T-cell (primary cell): ENCODE measurements around the gene DNMT3L. TPM values are rescaled to one million over a fixed set of nuclear protein-coding genes. Genes with fewer than 3 reads are reported as not detected.
"Not testable (repeated sequence)": the region's sequence is repeated elsewhere in the genome, so short reads cannot be mapped to it uniquely, and the experiment has no call there.

ENCODE experiments used
- ATAC-seq, 4 experiments: fragments of 200-7000 bp in 3 of 4; fragments of 150-1000 bp in 1 of 4; cut with Tn5 transposase; replicated peaks in 1 of 4; 1 replicate in 3 of 4; 2 replicates in 1 of 4; pipeline ENCODE4 v1.10.0; 2021; ENCODE audit warnings: moderate library complexity in 3 of 4, mild to moderate bottlenecking in 2 of 4, moderate number of reproducible peaks in 1 of 4
- CTCF ChIA-PET, 2 donors: fragments of 300-600 bp; sonication (Branson Sonifier 250); formaldehyde crosslinking; loops; one replicate each; lab custom pipeline; 2022; ENCODE audit warnings: antibody characterized with exemption in 2 of 2; lab: Charles Lee
- POLR2A ChIA-PET, 2 donors: fragments of 300-600 bp; sonication (Branson Sonifier 250); formaldehyde crosslinking; loops; one replicate each; lab custom pipeline; 2022; ENCODE audit warnings: antibody characterized with exemption in 2 of 2; lab: Charles Lee
- DNase-seq, 35 experiments: peaks; one replicate each; pipeline versions ENCODE4 v3.0.0 to v3.0.0-alpha.2; 2013 to 2023
- H3K27ac ChIP-seq: one replicate; pipeline ENCODE4 v1.5.1; 2013; ENCODE audit warnings: low read length
- H3K27me3 ChIP-seq, 2 experiments: replicated peaks in 1 of 2; 1 replicate in 1 of 2; 2 replicates in 1 of 2; pipeline versions ENCODE4 v1.6.1 to v1.7.0; 2013; ENCODE audit warnings: low read length in 1 of 2, mixed read lengths in 1 of 2; ENCODE audit not compliant: control insufficient read depth in 2 of 2, insufficient read depth in 2 of 2; ENCODE audit errors: extremely low read depth in 1 of 2
- H3K36me3 ChIP-seq, 2 donors: 1 replicate in 1 of 2; 2 replicates in 1 of 2; pipeline versions ENCODE4 v1.6.1 to v1.7.0; 2013; ENCODE audit warnings: low read length in 1 of 2; ENCODE audit not compliant: control insufficient read depth in 2 of 2, insufficient read depth in 1 of 2; ENCODE audit errors: extremely low read depth in 1 of 2
- H3K4me1 ChIP-seq, 2 experiments: 1 replicate in 1 of 2; 2 replicates in 1 of 2; pipeline versions ENCODE4 v1.6.1 to v1.7.0; 2013; ENCODE audit warnings: low read length in 2 of 2, mixed read lengths in 1 of 2; ENCODE audit not compliant: insufficient read depth in 2 of 2, control insufficient read depth in 1 of 2; ENCODE audit errors: extremely low read depth in 1 of 2
- H3K4me3 ChIP-seq, 2 donors: 1 replicate in 1 of 2; 2 replicates in 1 of 2; pipeline versions ENCODE4 v1.5.1 to v1.7.0; 2013; ENCODE audit warnings: mild to moderate bottlenecking in 2 of 2, low read length in 1 of 2, moderate library complexity in 1 of 2; ENCODE audit not compliant: control insufficient read depth in 1 of 2; ENCODE audit errors: extremely low read depth in 1 of 2
- H3K9me3 ChIP-seq: 2 replicates; pipeline ENCODE4 v1.7.0; 2013
- H3K27ac Mint-ChIP-seq, 2 donors: one replicate each; pipeline ENCODE4 v1.8.0; 2020 to 2021; ENCODE audit warnings: mild to moderate bottlenecking in 2 of 2, mixed read lengths in 2 of 2
- H3K27me3 Mint-ChIP-seq, 2 donors: one replicate each; pipeline ENCODE4 v1.8.0; 2021 to 2022; ENCODE audit warnings: mixed read lengths in 2 of 2
- H3K36me3 Mint-ChIP-seq: one replicate; pipeline ENCODE4 v1.8.0; 2021; ENCODE audit warnings: mixed read lengths
- H3K4me1 Mint-ChIP-seq, 3 donors: one replicate each; pipeline ENCODE4 v1.8.0; 2020 to 2022; ENCODE audit warnings: mixed read lengths in 3 of 3, mild to moderate bottlenecking in 1 of 3
- H3K4me3 Mint-ChIP-seq, 3 donors: one replicate each; pipeline ENCODE4 v1.8.0; 2020 to 2022; ENCODE audit warnings: mild to moderate bottlenecking in 3 of 3, mixed read lengths in 3 of 3, moderate library complexity in 3 of 3
- H3K9me3 Mint-ChIP-seq, 3 donors: one replicate each; pipeline ENCODE4 v1.8.0; 2020 to 2022; ENCODE audit warnings: mixed read lengths in 3 of 3
- WGBS: methylation state at CpG from one replicate; pipeline ENCODE4 v1.1.5; 2013; ENCODE audit warnings: missing lambda C conversion rate; ENCODE audit not compliant: insufficient coverage; 5-methylcytosine and 5-hydroxymethylcytosine counted together
- total RNA-seq, 35 experiments: library from RNA in 6 of 35; stranded (reverse) in 6 of 35; fragments of 120-200 nt in 1 of 35; gene quantifications; one replicate each; pipeline versions ENCODE4 v1.2.1 to v1.2.4 and lab custom pipeline; 2013 to 2026

DNMT3L gene
- total RNA-seq, 5 donors from 2014 or later (not counting 1 experiment from before 2014, with no cell fraction given), result not detected

DNA sequence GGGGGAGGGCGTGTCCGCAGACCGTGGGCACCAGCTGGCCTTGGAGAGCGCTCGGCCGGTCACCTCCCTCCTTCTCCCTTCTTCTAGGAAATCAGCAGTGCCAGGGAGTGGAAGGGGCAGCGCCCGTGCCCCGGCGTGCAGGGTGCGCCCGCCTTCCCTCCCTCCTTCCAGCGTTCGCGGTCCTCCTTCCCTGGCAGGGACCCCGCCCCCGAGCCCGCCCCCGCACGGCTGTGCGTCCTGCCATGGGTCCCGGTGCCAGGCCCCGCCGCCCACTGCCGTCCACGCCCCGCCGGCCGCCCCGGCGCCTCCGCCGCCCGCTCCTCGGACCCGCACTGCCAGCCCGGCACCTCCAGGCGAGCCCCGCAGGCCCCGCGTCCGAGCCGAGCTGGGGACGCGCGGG is 21.3 kb downstream of the DNMT3L start:
- H3K4me3 Mint-ChIP-seq, H3K4me1 ChIP-seq, H3K4me3 ChIP-seq, H3K27ac Mint-ChIP-seq, H3K27me3 ChIP-seq, POLR2A ChIA-PET, H3K27me3 Mint-ChIP-seq, DNase-seq, H3K27ac ChIP-seq, H3K9me3 ChIP-seq, H3K4me1 Mint-ChIP-seq, CTCF ChIA-PET, H3K36me3 ChIP-seq, H3K9me3 Mint-ChIP-seq, H3K36me3 Mint-ChIP-seq: not testable (repeated sequence)
- ATAC-seq, result peak in 2 of 4 experiments; percentile 4 to 9
- no CpG with 5 or more reads among the region's 46 CpGs for WGBS

DNA sequence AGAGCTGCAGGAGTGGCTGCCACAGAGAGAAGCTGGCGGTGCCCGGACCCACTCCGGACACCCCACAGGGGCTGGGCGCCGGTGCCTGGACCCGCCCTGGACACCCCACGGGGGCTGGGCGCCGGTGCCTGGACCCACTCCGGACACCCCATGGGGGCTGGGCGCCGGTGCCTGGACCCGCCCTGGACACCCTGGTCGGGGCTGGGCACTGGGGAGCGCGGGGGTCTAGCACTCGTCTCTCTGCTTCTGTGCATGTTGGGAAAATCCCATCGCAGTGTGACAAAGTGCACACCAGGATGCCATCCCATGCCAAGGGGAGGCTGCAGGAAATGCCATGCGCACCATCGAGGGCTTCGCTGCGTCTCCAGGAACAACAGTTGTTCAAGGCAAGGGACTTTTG is 32.1 kb downstream of the DNMT3L start:
- POLR2A ChIA-PET, H3K9me3 ChIP-seq, H3K27me3 Mint-ChIP-seq, H3K36me3 Mint-ChIP-seq, H3K9me3 Mint-ChIP-seq, H3K4me3 ChIP-seq, ATAC-seq, H3K27ac ChIP-seq, H3K4me1 Mint-ChIP-seq, H3K4me1 ChIP-seq, H3K36me3 ChIP-seq, H3K27me3 ChIP-seq, DNase-seq, H3K27ac Mint-ChIP-seq, H3K4me3 Mint-ChIP-seq, CTCF ChIA-PET: not testable (repeated sequence)
- no CpG with 5 or more reads among the region's 22 CpGs for WGBS

DNA sequence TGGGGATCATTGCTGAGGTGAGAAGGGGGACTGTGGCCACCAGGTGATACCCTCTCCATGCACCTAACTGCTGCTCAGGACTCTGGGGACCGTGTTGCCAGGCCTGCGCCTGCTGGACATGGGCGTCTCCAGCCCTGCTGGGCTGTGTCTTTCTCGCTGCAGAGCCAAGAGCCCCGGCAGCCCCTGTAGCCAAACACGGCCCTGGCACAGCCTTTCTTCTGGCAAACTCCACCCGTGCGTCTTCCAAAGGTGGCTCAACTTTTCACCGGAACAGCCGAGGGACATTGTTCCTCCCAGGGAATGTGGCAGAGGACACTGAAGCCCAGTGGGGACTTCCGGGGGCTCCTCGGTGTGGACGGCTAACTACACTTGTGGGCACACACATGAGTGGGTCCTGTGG is 33.6 kb downstream of the DNMT3L start:
- H3K9me3 Mint-ChIP-seq, ATAC-seq, POLR2A ChIA-PET, CTCF ChIA-PET, H3K27ac Mint-ChIP-seq, H3K36me3 Mint-ChIP-seq, H3K9me3 ChIP-seq, H3K27me3 Mint-ChIP-seq, H3K4me1 Mint-ChIP-seq, DNase-seq, H3K27ac ChIP-seq, H3K4me1 ChIP-seq, H3K4me3 ChIP-seq, H3K27me3 ChIP-seq, H3K4me3 Mint-ChIP-seq, H3K36me3 ChIP-seq: not testable (repeated sequence)
- WGBS, result no CpG with 5 or more reads among the region's 13 CpGs

DNA sequence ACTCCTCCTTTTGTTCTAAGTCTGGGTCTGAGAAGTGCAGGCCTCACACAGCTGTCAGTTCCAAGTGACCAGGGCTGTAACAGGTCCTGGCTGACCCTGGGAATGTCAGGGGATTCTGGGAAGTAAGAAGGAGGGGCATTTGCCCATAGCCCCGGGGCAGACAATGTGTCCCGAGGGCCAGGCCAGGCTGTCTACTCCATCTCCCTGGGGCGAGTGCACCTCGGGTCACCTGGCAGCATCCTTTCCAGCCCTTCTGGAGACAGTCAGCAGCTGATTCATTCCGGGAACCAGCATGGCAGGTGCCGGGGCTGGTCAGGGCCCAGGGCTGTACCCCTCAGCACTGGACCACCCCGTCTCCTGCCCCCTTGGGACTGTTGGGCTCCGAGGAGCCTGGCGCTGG is 34.1 kb downstream of the DNMT3L start:
- H3K9me3 ChIP-seq, H3K27ac Mint-ChIP-seq, H3K27me3 Mint-ChIP-seq, H3K4me1 Mint-ChIP-seq, H3K9me3 Mint-ChIP-seq, H3K4me3 ChIP-seq, H3K36me3 Mint-ChIP-seq, CTCF ChIA-PET, H3K36me3 ChIP-seq, H3K4me3 Mint-ChIP-seq, H3K27me3 ChIP-seq, DNase-seq, H3K4me1 ChIP-seq, ATAC-seq, POLR2A ChIA-PET, H3K27ac ChIP-seq: not testable (repeated sequence)
- WGBS, result no CpG with 5 or more reads among the region's 9 CpGs

DNA sequence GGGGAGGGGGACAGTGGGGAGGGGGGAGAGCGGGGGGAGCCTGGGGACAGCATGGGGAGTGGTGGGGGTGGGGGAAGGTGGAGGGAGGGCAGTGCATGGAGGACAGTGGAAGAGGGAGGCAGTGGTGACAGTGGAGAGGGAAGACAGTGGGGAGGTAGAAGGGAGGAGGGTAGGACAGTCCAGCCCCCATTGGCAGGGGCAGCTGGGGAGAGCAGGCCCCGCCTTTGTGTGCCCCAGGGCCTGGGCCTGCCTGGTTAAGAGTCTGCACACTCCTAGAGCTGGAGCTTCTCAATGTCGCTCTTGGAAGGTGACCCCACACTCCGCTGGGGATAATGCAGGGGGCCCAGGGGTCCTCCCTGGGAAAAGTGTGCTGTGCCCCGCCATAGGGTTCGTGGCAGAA is 36.1 kb downstream of the DNMT3L start:
- DNase-seq, H3K4me1 ChIP-seq, H3K4me3 Mint-ChIP-seq, POLR2A ChIA-PET, H3K4me1 Mint-ChIP-seq, H3K27me3 ChIP-seq, H3K9me3 Mint-ChIP-seq, H3K27ac Mint-ChIP-seq, H3K36me3 ChIP-seq, H3K4me3 ChIP-seq, ATAC-seq, H3K27me3 Mint-ChIP-seq, H3K27ac ChIP-seq, CTCF ChIA-PET, H3K36me3 Mint-ChIP-seq, H3K9me3 ChIP-seq: not testable (repeated sequence)
- no CpG with 5 or more reads among the region's 6 CpGs for WGBS

DNA sequence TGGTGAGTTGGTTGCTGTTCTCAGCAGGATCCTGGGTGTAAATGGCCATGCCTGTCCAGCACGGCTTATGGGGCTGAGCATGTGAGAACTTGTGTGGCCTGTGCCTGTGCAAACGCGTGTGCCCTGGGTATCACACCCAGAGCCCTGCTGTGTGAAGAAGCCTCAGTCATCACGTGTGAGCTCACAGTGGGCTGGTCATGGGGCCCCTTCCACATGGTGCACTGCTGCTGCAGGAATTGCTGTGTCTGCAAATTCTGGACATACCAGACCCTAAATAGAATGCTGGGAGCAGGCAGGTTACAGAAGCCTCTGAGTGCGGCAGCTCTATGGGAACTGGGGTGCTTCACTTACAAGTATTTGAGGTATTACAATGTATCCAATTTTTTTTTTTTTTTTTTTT is 38.4 kb downstream of the DNMT3L start:
- ATAC-seq, DNase-seq, H3K9me3 Mint-ChIP-seq, H3K4me3 Mint-ChIP-seq, POLR2A ChIA-PET, H3K4me1 ChIP-seq, H3K36me3 ChIP-seq, H3K27ac ChIP-seq, H3K36me3 Mint-ChIP-seq, H3K9me3 ChIP-seq, H3K4me1 Mint-ChIP-seq, H3K27me3 ChIP-seq, H3K4me3 ChIP-seq, H3K27me3 Mint-ChIP-seq, H3K27ac Mint-ChIP-seq, CTCF ChIA-PET: not testable (repeated sequence)
- no CpG with 5 or more reads among the region's 5 CpGs for WGBS

DNA sequence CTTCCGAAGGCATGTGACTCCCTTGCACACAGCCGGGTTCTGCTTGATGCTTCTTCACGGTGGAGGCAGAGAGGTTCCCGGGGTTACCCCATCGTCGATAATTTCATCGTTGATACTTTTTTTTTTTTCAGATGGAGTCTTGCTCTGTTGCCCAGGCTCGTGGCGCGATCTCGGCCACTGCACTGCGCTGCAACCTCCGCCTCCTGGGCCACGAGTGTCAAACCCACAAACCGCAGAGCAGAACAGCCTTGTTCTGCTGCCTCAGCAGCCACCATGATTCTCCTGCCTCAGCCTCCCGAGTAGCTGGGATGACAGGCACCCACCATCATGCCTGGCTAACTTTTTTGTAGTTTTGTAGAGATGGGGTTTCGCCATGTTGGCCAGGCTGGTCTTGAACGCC is 41.0 kb downstream of the DNMT3L start:
- not testable (repeated sequence) for H3K27ac ChIP-seq, H3K27ac Mint-ChIP-seq

More for the DNA sequence above, 41.0 kb downstream of the DNMT3L start:
- DNase-seq, H3K36me3 Mint-ChIP-seq, CTCF ChIA-PET, H3K4me1 Mint-ChIP-seq, H3K9me3 ChIP-seq, H3K36me3 ChIP-seq, H3K4me3 Mint-ChIP-seq, H3K9me3 Mint-ChIP-seq, H3K4me1 ChIP-seq, H3K4me3 ChIP-seq, ATAC-seq, POLR2A ChIA-PET, H3K27me3 ChIP-seq, H3K27me3 Mint-ChIP-seq: not testable (repeated sequence)
- no CpG with 5 or more reads among the region's 18 CpGs for WGBS
